ENCODE measurements around the gene APOE.
"Not testable (repeated sequence)": the region's sequence is repeated elsewhere in the genome, so short reads cannot be mapped to it uniquely, and the experiment has no call there.

APOE gene

DNA sequence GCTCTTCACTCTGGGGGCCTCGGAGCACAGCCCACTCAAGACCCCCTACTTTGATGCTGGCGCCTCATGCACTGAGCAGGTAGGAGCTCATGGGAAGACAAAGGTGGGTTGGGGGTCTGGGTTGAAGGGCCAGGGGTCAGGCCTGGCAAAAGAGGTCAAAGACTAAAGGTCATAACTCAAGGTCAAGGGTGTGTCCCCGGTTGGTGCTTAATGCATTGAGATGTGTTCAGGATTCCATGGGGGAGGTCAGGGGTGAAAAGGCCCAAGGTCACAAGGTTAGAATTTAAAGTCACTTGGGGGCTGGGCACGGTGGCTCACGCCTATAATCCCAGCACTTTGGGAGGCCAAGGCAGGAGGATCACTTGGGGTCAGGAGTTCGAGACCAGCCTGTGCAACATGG, 19.5 kb upstream of the APOE start:
- FAIRE-seq, result no peak

- no peak for FAIRE-seq
Measured at GRCh38 chr19:44887648-44888047, 17.9 kb upstream of the APOE start.

GRCh38 chr19:44888335-44888734, 17.3 kb upstream of the APOE start:
- not testable (repeated sequence) for FAIRE-seq

DNA sequence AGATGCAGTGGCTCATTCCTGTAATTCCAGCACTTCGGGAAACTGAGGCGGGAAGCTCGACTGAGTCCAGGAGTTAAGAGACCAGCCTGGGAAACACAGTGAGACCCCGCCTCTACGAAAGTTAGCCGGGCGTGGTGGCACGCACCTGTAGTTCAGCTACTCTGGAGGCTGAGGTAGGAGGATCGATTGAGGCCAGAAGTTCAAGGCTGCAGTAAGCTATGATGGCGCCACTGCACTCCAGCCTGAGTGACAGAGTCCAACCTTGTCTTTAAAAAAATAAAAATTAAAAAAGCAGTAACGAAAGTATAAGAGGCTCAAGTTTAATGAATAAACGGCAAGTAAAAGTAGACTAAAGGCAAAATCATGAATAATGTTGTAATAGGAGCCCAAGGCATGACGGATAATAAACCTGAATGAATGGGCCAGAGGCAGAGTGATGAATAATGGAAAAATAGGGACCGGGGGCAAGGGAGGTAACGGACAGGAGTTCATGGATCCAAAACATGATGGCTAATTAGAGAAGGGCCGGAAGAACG, 15.7 kb upstream of the APOE start:
- no peak for FAIRE-seq

- peak; percentile 100 for FAIRE-seq
Measured at GRCh38 chr19:44890366-44891015, 15.1 kb upstream of the APOE start.

GRCh38 chr19:44891016-44891882, 14.3 kb upstream of the APOE start, which contains the start of gene TOMM40:
TSS of gene TOMM40 (plus strand) at chr19:44891254. CDS start at chr19:44891416, 162 bp downstream.
- FAIRE-seq, result no peak

- no peak for FAIRE-seq
Measured at GRCh38 chr19:44892932-44893331, 12.7 kb upstream of the APOE start.

DNA sequence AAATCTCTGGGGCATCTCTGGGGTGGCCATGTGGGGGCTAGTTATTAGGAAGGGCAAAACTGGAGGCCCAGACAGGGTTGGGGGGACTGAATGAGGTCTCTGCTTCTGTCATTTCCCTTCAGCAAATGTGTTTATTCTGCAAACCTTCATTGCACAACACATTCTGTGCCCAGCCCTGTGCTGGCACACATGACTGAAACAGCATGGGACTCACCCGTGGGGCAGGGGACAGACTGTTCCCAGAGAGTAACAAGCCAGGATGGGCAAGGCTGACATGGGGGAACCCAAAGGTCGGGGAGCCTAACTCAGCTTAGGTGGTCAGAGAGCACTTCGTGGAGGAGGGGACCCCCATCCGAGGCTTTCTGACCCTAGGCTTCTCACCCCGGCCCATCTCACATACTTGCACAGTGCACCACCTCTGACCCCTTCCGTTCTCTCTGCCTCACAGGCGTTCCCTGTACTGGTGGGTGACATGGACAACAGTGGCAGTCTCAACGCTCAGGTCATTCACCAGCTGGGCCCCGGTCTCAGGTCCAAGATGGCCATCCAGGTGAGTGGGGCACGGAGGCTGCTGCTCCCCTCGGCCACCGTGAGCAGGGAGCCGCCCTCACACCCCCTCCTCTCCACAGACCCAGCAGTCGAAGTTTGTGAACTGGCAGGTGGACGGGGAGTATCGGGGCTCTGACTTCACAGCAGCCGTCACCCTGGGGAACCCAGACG, 12.1 kb upstream of the APOE start:
- FAIRE-seq, result no peak

DNA sequence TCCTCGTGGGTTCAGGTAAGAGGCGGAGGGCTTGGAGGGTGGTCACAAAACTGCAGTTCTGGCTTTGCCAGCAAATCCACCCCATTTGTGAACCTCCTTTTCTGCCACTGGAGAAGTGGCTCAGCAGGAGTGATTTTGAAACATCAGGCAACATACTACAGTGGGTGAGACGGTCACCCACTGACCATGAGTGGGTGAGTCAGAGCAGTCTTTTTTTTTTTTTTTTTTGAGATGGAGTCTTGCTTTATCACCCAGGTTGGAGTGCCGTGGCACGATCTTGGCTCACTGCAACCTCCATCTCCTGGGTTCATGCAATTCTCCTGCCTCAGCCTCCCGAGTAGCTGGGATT, 11.6 kb upstream of the APOE start:
- FAIRE-seq, result no peak

GRCh38 chr19:44894946-44895345, 10.7 kb upstream of the APOE start:
- no peak for FAIRE-seq

DNA sequence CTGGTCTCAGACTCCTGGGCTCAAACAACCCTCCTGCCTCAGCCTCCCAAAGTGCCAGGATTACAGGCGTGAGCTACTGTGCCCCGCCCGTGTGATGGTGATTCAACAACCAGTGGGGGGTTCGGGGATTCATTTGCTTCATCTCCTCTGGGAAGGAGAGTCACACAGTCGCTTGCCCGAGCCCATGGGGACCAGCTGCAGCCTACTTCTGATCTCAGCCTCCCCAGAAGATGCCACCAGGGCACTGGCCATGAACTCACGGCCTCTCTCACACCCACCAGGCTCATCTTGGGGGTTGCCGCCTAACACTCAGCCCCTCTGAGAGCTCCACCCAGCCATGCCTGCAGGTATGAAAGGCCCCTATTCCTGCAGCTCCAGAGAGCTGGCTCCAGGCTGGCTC, 7.8 kb upstream of the APOE start:
- FAIRE-seq, result no peak

- no peak for FAIRE-seq
Measured at GRCh38 chr19:44900328-44901244, 5.0 kb upstream of the APOE start.

- FAIRE-seq, result no peak
Measured at GRCh38 chr19:44903216-44903601, 2.4 kb upstream of the APOE start.

GRCh38 chr19:44903602-44904425, 1.8 kb upstream of the APOE start:
- peak; percentile 89 for FAIRE-seq

DNA sequence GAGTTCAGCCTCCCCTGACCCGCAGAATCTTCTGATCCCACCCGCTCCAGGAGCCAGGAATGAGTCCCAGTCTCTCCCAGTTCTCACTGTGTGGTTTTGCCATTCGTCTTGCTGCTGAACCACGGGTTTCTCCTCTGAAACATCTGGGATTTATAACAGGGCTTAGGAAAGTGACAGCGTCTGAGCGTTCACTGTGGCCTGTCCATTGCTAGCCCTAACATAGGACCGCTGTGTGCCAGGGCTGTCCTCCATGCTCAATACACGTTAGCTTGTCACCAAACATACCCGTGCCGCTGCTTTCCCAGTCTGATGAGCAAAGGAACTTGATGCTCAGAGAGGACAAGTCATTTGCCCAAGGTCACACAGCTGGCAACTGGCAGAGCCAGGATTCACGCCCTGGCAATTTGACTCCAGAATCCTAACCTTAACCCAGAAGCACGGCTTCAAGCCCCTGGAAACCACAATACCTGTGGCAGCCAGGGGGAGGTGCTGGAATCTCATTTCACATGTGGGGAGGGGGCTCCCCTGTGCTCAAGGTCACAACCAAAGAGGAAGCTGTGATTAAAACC, 1.1 kb upstream of the APOE start:
- no peak for FAIRE-seq

DNA sequence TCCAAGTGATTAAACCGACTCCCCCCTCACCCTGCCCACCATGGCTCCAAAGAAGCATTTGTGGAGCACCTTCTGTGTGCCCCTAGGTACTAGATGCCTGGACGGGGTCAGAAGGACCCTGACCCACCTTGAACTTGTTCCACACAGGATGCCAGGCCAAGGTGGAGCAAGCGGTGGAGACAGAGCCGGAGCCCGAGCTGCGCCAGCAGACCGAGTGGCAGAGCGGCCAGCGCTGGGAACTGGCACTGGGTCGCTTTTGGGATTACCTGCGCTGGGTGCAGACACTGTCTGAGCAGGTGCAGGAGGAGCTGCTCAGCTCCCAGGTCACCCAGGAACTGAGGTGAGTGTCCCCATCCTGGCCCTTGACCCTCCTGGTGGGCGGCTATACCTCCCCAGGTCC, 2.0 kb downstream of the APOE start:
- no peak for FAIRE-seq

DNA sequence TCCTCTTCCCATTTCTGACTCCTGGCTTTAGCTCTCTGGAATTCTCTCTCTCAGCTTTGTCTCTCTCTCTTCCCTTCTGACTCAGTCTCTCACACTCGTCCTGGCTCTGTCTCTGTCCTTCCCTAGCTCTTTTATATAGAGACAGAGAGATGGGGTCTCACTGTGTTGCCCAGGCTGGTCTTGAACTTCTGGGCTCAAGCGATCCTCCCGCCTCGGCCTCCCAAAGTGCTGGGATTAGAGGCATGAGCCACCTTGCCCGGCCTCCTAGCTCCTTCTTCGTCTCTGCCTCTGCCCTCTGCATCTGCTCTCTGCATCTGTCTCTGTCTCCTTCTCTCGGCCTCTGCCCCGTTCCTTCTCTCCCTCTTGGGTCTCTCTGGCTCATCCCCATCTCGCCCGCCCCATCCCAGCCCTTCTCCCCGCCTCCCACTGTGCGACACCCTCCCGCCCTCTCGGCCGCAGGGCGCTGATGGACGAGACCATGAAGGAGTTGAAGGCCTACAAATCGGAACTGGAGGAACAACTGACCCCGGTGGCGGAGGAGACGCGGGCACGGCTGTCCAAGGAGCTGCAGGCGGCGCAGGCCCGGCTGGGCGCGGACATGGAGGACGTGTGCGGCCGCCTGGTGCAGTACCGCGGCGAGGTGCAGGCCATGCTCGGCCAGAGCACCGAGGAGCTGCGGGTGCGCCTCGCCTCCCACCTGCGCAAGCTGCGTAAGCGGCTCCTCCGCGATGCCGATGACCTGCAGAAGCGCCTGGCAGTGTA, 2.7 kb downstream of the APOE start:
- no peak for FAIRE-seq

DNA sequence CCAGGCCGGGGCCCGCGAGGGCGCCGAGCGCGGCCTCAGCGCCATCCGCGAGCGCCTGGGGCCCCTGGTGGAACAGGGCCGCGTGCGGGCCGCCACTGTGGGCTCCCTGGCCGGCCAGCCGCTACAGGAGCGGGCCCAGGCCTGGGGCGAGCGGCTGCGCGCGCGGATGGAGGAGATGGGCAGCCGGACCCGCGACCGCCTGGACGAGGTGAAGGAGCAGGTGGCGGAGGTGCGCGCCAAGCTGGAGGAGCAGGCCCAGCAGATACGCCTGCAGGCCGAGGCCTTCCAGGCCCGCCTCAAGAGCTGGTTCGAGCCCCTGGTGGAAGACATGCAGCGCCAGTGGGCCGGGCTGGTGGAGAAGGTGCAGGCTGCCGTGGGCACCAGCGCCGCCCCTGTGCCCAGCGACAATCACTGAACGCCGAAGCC, 3.3 kb downstream of the APOE start:
- no peak for FAIRE-seq

- FAIRE-seq, result no peak
Measured at GRCh38 chr19:44909775-44910174, 4.2 kb downstream of the APOE start.

- not testable (repeated sequence) for FAIRE-seq
Measured at GRCh38 chr19:44911896-44912295, 6.3 kb downstream of the APOE start.

Data from G401.6 (cell line).